ENCODE data around the gene LRRC8A. TPM values are rescaled to one million over a fixed set of nuclear protein-coding genes. Genes with fewer than 3 reads are reported as not detected.

The LRRC8A gene
- total RNA-seq, 1 donor from 2014 or later, result 68.1 TPM

DNA sequence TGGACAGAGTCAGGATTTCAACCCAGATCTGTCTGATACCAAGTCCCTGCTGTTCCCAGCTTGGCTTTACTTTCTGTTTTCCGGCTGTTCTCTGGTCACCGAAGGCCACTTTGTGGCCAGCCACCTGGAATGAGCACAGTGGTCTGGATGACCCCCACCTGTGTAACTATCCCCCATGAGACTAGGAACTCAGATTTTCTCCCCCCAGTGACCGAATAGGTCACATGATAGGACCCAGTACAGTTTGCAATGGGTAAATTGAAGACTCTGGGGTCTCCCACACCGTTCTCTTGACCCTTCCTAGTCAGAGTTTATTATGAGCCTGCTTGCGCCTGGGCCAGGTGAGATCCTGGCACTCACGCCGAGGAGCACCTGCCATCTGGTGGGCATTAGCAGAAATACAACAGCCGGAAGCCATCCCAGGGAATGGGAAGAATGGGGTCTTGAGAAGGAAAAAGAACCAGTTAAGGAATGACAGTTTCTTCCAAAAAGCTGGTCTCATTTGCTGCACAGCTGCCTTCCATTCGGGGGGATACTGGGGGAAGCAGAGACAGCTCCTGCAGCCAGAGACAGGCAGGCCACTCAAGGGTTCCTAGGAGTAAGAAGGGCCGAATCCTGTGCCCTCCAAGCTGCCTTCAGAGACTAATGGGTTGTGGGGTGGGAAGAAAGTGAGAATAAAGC lies 45.9 kb downstream of the LRRC8A start:
- DNase-seq, result no peak
- TF ChIP-seq, protein P1, sequence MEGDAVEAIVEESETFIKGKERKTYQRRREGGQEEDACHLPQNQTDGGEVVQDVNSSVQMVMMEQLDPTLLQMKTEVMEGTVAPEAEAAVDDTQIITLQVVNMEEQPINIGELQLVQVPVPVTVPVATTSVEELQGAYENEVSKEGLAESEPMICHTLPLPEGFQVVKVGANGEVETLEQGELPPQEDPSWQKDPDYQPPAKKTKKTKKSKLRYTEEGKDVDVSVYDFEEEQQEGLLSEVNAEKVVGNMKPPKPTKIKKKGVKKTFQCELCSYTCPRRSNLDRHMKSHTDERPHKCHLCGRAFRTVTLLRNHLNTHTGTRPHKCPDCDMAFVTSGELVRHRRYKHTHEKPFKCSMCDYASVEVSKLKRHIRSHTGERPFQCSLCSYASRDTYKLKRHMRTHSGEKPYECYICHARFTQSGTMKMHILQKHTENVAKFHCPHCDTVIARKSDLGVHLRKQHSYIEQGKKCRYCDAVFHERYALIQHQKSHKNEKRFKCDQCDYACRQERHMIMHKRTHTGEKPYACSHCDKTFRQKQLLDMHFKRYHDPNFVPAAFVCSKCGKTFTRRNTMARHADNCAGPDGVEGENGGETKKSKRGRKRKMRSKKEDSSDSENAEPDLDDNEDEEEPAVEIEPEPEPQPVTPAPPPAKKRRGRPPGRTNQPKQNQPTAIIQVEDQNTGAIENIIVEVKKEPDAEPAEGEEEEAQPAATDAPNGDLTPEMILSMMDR (IDR thresholded peaks at IDR 0.05), result peak; percentile 87
- ATAC-seq, result peak; percentile 91
- H3K27ac ChIP-seq, result no peak overlapping the region
- peaks cover 8% of the 10 kb centered on the region for H3K4me1 ChIP-seq
- H3K27me3 ChIP-seq, result no peaks in the 10 kb centered on the region
- H3K36me3 ChIP-seq, result no peaks in the 10 kb centered on the region
- no peaks in the 10 kb centered on the region for H3K9me3 ChIP-seq
- intact Hi-C loops (cut with DNase I), result loop anchor here (5.0 kb wide), 1 partner anchor 66 kb away; no protein-coding TSS in a partner anchor
- H3K4me3 ChIP-seq, result no peak overlapping the region

DNA sequence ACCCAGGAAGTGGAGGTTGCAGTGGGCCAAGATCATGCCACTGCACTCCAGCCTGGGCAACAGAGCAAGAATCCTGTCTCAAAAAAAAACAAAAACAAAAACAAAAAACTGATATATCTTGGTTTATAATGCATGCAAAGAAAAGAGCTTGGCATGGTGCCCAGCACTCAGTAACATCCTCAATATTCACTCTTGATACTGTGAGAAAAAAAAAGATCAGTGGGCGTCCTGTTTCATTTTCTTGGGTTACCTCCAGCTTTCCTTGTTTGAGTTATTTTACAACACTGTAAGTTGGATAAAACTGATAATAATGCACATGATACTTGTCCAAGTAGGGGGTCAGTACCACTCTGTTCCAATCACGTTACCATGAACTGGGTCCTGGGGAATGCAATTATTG lies 46.7 kb downstream of the LRRC8A start:
- TF ChIP-seq, protein P1 (IDR thresholded peaks at IDR 0.05), result no peak
- Histone ChIP-seq H3K4me3 (no peak overlapping the region), H3K4me1 (peaks cover 4% of the 10 kb centered on the region), H3K27me3 (no peaks in the 10 kb centered on the region), H3K36me3 (peaks cover 5% of the 10 kb centered on the region), H3K27ac (no peak overlapping the region), H3K9me3 (no peaks in the 10 kb centered on the region)
- ATAC-seq (no peak), DNase-seq (no peak)
- intact Hi-C loops (cut with DNase I), result loop anchor here (5.0 kb wide), 1 partner anchor 66 kb away; no protein-coding TSS in a partner anchor

DNA sequence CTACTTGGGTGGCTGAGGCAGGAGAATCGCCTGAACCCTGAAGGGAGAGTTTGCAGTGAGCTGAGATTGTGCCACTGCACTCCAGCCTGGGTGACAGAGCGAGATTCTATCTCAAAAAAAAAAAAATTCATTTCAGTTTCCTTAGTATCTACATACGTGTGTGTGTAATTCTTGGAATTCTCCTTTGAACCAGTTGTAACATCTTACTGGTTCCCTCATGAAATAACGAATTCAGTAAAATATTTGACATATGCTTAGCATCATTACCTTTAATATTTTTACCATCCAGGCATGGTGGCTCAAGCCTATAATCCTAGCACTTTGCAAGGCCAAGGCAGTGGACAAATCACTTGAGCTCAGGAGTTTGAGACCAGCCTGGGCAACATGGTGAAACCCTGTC lies 47.6 kb downstream of the LRRC8A start:
- ATAC-seq, result no peak
- TF ChIP-seq, protein P1 (IDR thresholded peaks at IDR 0.05), result no peak
- Histone ChIP-seq H3K27ac (no peak overlapping the region), H3K9me3 (no peaks in the 10 kb centered on the region), H3K4me3 (no peak overlapping the region), H3K27me3 (no peaks in the 10 kb centered on the region), H3K4me1 (peaks cover 4% of the 10 kb centered on the region), H3K36me3 (peaks cover 9% of the 10 kb centered on the region)
- intact Hi-C loops (cut with DNase I), result loop anchor here (5.0 kb wide), 1 partner anchor 67 kb away; no protein-coding TSS in a partner anchor
- DNase-seq, result no peak

DNA sequence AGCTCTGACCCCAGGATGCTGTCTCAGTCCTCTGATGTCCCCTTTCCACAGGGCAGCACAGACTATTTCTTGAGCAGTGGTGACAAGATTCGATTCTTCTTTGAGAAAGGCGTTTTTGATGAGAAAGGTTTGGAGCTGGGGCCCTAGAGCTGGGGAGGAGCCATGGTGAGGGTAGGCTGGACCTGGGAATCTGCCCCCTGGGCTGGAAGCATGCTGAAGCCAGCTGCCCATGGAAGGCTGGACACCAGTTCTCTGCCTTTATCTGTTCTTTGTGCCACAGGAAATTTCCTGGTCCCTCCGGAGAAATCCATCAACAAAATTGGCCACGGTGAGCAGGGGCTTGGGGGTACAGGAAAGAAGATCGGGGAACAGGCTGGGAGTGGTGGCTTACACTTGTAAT lies 51.8 kb downstream of the LRRC8A start:
- DNase-seq, result no peak
- no peak overlapping the region for H3K4me3 ChIP-seq
- no peak overlapping the region for H3K27ac ChIP-seq
- TF ChIP-seq, protein P1 (IDR thresholded peaks at IDR 0.05), result no peak
- intact Hi-C loops (cut with DNase I), result no loop called here
- no peaks in the 10 kb centered on the region for H3K9me3 ChIP-seq
- no peaks in the 10 kb centered on the region for H3K4me1 ChIP-seq
- H3K27me3 ChIP-seq, result no peaks in the 10 kb centered on the region
- no peak for ATAC-seq
- peaks cover 9% of the 10 kb centered on the region for H3K36me3 ChIP-seq

DNA sequence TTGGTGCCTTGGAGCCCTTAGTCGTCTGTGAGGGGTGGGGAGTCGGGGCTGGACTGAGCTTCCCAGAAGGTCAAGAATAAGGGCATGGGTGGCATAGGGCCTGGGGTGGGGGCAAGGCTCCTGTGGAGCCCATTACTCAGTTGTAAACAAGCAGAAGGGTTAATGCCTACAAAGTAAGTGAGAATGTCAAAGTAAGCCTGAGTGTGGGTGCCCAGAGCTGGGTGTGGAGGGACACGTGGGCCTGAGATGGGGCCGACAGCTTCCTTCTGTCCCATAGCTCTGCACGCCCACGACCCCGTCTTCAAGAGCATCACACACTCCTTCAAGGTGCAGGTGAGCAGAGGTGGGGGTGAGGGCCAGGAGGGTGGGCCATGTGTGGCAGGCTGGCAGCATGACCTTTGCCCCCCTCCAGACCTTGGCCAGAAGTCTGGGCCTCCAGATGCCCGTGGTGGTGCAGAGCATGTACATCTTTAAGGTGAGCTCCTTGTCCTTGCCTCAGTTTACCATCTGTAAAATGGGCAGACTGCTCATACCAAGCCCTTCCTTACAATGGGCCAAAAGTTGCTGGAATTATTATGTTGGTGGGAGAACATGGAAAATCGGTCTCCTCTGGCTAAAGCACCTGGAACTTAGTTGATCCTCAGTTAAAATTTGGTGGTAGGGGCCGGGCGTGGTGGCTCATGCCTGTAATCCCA lies 54.4 kb downstream of the LRRC8A start:
- H3K9me3 ChIP-seq, result no peaks in the 10 kb centered on the region
- H3K27me3 ChIP-seq, result no peaks in the 10 kb centered on the region
- no peaks in the 10 kb centered on the region for H3K4me1 ChIP-seq
- DNase-seq (no peak), ATAC-seq (no peak)
- peaks cover 9% of the 10 kb centered on the region for H3K36me3 ChIP-seq
- TF ChIP-seq, protein P1 (IDR thresholded peaks at IDR 0.05), result no peak
- no peak overlapping the region for H3K27ac ChIP-seq
- intact Hi-C loops (cut with DNase I), result loop anchor here (5.0 kb wide), 1 partner anchor 84 kb away; no protein-coding TSS in a partner anchor
- H3K4me3 ChIP-seq, result no peak overlapping the region

All from upper lobe of right lung (tissue), 1 donor.